GM18858 (cell line): ENCODE measurements around the gene MGAT5.
"Not testable (repeated sequence)": the region's sequence is repeated elsewhere in the genome, so short reads cannot be mapped to it uniquely, and the experiment has no call there.

Experiments
- ATAC-seq: cut with Tn5 transposase; IDR thresholded peaks from one replicate; pipeline ENCODE4 v1.9.1; 2021; ENCODE audit not compliant: unreplicated experiment

Gene MGAT5

DNA sequence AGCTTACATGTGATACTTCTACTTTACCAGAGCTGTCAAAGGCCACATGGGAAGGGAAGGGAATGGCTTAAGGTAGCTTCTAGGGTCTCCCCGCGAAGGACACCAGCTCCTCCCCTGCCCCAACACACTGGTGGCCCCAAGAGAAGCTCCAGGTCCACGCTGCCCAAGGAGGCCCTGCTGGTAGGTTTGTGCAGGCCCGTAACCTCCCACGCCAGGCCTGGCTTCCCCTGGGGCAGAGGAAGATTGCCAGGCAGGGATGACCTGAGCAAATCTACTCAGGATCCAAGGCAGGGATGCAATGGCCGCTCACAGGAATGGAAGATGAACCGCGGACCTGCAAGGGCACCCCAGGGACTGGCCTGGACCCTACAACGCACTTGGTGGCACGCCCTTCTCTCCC, 205.1 kb downstream of the MGAT5 start:
- ATAC-seq: no peak

GRCh38 chr2:134459706-134460406, 206.0 kb downstream of the MGAT5 start:
- ATAC-seq: no peak

DNA sequence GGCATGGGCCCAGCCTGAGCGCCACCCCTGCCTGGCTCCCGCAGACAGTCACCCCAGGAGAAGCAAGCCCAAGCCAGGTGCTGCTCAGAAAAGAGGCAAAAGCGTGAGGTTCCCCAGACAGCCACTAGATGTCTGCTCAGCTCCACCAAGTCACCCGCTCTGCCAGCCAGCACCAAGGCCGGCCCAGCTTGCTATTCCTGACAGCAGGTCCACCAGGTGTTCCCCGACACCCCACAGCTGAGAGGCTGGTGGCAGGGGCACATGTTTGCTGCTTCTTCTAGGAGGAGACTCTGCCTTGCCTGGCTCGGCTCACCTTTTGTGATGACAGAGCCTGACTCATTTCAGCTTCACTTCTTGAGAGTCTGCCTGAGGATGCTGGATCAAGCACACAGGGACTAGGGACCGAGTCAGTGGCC, 206.7 kb downstream of the MGAT5 start:
- ATAC-seq: peak; percentile 62

- no peak for ATAC-seq
Measured at GRCh38 chr2:134461511-134461910, 207.6 kb downstream of the MGAT5 start.

- ATAC-seq: no peak
Measured at GRCh38 chr2:134462275-134462674, 208.4 kb downstream of the MGAT5 start.

DNA sequence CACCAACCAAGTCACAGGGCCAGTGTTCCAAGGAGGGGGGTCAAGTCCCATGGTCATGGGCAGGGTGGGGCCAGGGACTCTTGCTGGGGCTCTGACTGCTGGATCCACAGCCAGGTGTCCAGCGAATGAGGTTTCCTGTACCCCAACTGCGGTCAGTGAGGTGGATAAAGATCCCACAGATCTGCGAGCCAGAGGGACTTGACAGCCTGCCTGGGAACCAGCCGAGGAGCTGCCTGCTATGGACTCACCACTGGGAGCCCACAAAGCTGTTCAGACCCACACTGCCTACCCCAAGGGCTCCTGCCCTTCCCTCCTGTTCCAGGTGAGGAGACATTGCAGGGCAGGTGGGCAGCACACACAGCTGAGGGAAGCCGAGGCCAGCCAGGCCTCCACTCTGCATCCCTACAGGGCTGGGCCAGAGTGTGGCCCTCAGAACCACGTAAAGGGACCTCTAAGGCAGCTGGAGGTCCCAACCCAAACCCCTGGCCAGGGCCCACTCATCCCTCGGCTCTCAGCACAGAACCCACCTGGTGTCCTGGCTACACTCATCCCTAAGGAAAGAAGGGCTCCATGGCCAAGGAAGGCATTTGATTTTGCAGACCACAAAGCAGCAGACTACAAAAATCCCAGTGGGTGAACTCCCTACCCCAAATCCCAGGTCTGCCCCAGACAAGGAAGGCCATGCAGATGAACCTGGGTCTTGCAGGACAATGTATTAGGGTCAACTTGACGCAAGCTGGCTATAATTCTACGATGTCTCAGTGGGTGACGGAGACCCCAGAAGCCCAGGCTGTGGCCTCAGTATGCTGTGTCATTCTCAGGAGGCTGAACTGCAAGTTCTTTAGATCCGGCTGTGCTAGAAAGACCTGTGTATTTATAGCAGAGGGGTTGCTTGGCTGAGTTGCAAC, 209.2 kb downstream of the MGAT5 start:
- ATAC-seq: no peak

DNA sequence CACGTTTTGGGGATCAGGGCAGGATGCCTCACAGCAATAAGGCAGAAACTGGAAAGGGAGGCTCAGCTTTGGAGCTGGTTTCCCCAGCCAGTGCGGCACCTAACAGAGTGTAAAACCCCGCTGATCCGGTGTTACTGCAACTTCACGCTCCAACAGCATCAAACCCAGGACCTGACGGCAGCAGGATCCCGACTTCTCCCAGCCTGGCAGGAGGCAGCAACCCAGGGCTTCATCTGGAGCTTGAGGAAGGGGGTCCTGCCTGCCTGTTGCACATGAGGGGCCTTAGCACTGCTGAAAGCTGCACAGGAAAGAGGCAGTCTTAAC, 209.8 kb downstream of the MGAT5 start:
- no peak for ATAC-seq

GRCh38 chr2:134465228-134466105, 211.6 kb downstream of the MGAT5 start:
- ATAC-seq: no peak

DNA sequence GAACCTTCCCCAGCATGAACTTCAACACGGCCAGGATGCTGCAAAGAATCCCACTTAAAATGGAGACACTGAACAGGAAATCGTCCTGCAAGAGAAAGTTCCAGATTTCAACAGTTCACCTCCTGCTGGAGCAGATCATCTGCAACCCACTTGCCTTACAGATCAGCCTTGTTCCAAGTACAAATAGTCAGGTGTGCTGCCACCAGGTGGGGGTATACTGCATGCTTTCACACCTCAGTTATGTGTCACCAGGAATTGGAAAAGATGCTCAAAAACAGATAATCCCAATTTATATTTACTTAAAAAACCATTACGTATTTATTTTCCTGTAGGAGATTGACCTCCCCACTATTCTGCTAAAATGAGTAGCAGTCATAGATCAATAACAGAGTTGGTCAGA, 212.3 kb downstream of the MGAT5 start:
- ATAC-seq: peak; percentile 46

- ATAC-seq: no peak
Measured at GRCh38 chr2:134468164-134468563, 214.3 kb downstream of the MGAT5 start.

DNA sequence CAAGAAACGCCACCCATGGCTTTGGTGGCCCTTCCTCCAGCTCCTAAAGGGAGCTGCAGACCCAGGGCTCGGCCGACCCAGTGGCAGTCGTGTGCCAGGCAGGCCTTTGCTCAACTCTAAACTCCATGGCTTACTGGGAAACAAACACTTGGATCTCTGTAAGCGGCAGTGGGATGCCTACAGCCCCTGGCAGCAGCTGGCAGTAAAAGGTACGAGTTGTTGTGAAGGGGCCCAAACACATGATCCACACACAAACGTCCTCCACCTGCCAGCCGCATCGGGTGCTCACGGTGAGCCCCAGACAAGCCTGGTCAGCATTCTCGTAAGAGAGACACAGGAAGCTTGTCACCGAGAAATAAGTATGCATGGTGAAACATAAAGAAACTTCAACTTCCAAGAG, 214.9 kb downstream of the MGAT5 start:
- no peak for ATAC-seq

DNA sequence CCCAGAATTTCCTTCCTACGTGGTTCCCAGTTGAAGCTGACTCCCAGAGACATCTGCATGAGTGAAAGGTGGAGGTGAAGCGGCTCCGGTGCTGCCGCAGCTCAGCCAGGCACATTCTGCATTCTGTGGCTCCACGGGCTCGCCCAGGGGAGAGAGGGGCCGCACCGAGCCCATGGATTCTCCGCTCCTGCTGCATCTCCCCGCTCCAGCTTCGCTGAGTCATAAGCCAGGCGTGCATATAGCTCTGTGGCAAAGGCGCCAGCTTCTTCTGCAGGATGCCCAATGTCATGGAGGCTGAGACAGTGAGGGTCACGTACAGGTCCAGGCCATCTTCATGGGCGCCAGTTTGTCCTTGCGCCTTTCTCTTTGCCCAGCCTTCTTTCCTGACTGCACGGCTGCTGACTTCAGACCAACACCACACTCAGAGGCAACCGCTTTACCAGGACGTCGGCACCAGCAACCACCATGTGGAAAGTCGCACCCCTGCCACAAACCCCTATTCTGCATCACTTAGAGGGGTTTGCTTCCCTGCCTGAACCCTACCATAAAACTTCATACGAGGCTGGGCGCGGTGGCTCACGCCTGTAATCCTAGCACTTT, 215.7 kb downstream of the MGAT5 start:
- no peak for ATAC-seq

- ATAC-seq: no peak
Measured at GRCh38 chr2:134470561-134471168, 216.8 kb downstream of the MGAT5 start.

DNA sequence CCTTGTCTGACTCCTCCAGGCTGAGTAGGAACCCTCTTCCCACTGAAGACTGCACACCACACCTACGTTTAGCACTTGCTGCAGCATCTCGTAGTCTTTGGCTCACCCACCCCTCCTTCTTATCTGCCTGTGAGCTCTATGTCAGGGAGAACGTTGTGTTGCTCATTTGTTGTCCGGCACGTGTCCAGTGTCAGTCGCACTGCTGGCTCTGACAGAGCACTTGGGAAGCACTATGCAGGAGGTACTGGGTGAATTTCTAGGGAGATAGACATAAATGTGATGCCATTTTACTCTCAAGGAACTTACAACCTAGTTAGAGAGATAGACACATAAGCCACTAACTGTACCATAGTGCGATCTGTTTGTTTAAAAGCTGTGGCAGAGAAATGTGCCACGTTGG, 223.1 kb downstream of the MGAT5 start:
- ATAC-seq: not testable (repeated sequence)

DNA sequence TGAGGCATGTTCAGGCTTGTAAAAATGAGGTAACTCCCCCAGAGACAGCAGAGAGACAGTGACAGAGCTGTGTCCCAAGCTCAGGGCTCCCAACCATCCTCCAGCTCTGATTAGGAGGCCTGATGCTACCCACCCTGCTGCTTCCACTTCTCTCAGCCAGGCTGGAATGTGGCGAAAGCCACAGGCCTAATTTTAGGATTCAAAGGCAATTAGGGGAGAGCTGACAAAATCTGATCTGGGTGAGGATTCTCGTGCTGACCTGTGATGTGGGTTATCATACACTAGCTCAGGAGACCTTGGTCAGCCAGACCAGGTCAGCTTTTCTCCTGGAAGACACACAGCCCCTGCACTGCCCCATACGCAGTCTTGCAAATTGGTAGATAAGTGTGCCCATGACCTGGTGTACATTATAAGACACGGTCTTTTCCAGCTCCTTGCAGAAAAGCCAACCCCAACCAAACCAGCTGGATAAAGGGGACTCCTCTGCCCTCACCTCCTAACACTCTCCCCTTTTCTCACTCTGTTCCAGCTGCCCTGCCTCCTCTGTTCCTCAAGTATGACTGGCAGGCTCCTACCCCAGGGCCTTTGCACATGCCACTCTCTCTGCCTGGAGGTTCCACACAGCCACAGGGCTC, 225.9 kb downstream of the MGAT5 start:
- no peak for ATAC-seq

- ATAC-seq: no peak
Measured at GRCh38 chr2:134482131-134482723, 228.4 kb downstream of the MGAT5 start.

GRCh38 chr2:134482766-134483340, 229.0 kb downstream of the MGAT5 start:
- ATAC-seq: no peak

DNA sequence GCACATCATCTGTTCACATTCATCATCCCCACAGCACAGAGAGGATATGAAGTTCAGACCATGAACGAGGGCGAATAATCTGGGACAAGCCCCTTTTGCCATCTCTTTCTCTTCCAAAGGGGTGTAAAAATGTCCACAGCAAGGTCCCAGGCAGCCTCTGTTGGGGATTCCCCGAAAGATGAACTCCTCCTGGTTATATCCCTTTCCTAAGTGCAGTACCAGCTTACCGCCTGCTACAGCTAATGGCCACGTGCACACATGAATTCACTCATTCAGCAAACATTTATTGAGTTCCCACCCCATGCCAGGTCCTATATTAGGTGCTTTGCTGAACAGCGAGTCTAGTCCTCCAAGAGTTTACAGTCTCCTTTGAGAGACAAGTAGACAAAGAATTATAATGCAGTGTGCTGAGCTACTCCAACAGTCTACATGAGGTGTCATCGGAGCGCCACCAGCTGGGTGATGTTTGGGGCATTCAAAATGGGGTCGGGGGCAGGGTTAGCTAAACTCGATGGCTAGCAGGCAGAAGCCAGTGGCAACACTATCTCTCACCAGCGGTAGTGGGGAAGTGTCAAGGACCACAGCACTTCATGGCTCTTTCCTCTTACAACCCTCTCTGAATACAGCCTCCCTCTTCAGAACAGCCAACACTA, 236.0 kb downstream of the MGAT5 start:
- no peak for ATAC-seq

- ATAC-seq: no peak
Measured at GRCh38 chr2:134490559-134490958, 236.7 kb downstream of the MGAT5 start.
